HG03378 (cell line): ENCODE results near the gene PRKAR1B.
A peak's percentile ranks its signal among the peaks of the same experiment; 100 is the strongest.

Experiments
- ATAC-seq: cut with Tn5 transposase; IDR thresholded peaks from one replicate; pipeline ENCODE4 v1.9.1; 2021; ENCODE audit warnings: mild to moderate bottlenecking, moderate library complexity; ENCODE audit not compliant: unreplicated experiment

PRKAR1B gene

GRCh38 chr7:594212-594913 lies 132.7 kb downstream of the PRKAR1B start:
- no peak for ATAC-seq

GRCh38 chr7:593324-594115 lies 133.6 kb downstream of the PRKAR1B start:
- ATAC-seq, result no peak

GRCh38 chr7:591856-592628 lies 135.0 kb downstream of the PRKAR1B start:
- no peak for ATAC-seq

GRCh38 chr7:590731-591551 lies 136.1 kb downstream of the PRKAR1B start:
- ATAC-seq, result no peak

- no peak for ATAC-seq
Measured at GRCh38 chr7:589781-590575, 137.1 kb downstream of the PRKAR1B start.

- ATAC-seq, result no peak
Measured at GRCh38 chr7:587767-588166, 139.3 kb downstream of the PRKAR1B start.

GRCh38 chr7:586494-586893 lies 140.6 kb downstream of the PRKAR1B start:
- ATAC-seq, result no peak

- peak; percentile 23 for ATAC-seq
Measured at GRCh38 chr7:585873-586272, 141.2 kb downstream of the PRKAR1B start.

GRCh38 chr7:585229-585711 lies 141.8 kb downstream of the PRKAR1B start:
- peak; percentile 70 for ATAC-seq

- no peak for ATAC-seq
Measured at GRCh38 chr7:584820-585219, 142.3 kb downstream of the PRKAR1B start.

GRCh38 chr7:584122-584465 lies 143.0 kb downstream of the PRKAR1B start:
- ATAC-seq, result no peak

- no peak for ATAC-seq
Measured at GRCh38 chr7:583410-584121, 143.5 kb downstream of the PRKAR1B start.

- ATAC-seq, result no peak
Measured at GRCh38 chr7:582931-583330, 144.2 kb downstream of the PRKAR1B start.

- no peak for ATAC-seq
Measured at GRCh38 chr7:582081-582835, 144.8 kb downstream of the PRKAR1B start.

GRCh38 chr7:578386-578785 lies 148.7 kb downstream of the PRKAR1B start:
- no peak for ATAC-seq

GRCh38 chr7:577741-578370 lies 149.2 kb downstream of the PRKAR1B start:
- no peak for ATAC-seq

GRCh38 chr7:577278-577665 lies 149.8 kb downstream of the PRKAR1B start:
- no peak for ATAC-seq
